HG02840 (cell line): ENCODE data around the gene QTRT2.
A peak's percentile ranks its signal among the peaks of the same experiment; 100 is the strongest.

Experiments
- ATAC-seq: cut with Tn5 transposase; IDR thresholded peaks from one replicate; pipeline ENCODE4 v1.9.1; 2021; ENCODE audit warnings: mild to moderate bottlenecking, moderate library complexity, moderate number of reproducible peaks; ENCODE audit not compliant: unreplicated experiment, low FRiP score

Gene QTRT2

DNA sequence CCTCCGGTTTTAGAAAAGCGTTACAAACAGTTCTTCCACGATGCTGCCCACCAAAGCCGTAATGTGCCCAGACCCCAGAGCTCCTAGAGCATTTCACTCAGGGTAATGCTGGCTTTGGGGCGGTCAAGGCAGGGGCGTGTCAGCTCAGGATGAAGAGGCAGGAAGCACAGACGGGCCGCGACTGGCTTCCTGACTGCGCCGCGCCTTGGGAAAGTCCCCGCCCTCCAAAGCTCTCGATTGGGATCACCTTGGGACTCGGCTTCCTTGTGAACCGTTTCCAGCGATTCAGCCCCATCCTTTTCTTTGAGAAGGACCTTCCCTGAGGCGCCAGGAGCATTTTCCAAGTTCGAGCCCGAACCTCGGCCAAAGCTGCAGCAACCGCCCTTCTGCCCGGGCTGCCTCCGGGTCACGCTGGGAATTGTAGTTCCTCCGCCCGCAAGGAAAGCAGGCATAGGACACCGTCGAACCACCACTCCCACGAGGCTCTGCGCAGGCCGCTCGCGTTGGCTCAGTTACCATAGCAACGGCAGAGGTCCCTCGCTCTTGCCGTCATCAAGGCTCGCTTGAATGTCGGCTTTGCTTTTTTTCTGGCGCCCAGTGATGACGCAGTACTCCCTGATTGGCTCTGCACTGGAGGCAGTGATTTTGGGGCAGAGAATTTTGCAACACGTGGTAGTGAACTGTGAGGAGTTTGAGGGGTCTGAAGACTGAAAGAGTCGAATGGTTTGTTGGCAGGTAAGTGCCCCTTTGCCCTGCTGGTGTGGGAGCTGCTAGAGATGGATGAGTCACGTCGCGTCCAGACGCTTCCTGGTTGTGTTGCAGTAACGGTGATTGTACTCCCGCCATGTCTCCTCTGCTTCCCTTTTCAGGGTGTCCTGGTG lies at the start of gene QTRT2, which contains the start of gene CCDC191:
Gene QTRT2, plus strand, starts transcription at position 608 of the 881 bp plus-strand sequence. CDS start 8,521 bp downstream, outside the sequence.
Gene CCDC191, minus strand, starts transcription at position 397 of the 881 bp plus-strand sequence. Its CDS starts 60 bp downstream, at position 337.
- ATAC-seq, result peak; percentile 99

DNA sequence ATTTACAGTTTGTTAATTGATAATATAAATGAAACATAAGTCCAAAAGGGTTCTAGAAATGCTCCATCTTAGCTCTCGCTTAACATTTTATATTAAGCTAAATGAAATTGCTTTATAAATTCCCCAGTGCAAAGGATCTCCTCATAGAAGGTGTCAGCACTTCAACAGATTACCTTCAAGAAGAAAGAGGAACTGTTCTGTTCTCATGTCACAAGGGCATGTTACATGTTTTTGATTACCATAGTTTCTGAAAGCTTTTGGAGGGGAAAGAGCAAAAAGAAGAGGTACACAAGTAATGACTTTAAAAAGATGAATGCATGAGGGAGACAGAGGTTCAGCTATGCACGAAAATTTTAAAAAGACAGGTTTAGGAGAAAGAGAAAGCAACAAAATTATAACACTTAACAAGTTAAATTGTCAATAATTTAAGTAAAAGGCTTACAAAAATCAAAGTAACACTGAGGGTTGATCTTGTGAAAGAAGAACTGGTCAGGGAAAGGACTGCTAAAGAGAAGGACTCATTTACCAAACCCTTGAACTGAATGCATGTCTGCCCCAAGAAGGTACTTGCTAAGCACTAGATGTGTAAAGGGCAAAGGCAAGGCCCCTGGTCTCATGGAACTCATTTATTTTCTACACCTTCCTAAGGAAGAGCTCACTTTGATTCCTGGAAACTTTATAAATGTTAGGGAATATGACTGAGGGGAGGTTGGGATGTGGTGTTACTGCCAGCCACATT lies 45.3 kb upstream of the QTRT2 start:
- ATAC-seq, result no peak

DNA sequence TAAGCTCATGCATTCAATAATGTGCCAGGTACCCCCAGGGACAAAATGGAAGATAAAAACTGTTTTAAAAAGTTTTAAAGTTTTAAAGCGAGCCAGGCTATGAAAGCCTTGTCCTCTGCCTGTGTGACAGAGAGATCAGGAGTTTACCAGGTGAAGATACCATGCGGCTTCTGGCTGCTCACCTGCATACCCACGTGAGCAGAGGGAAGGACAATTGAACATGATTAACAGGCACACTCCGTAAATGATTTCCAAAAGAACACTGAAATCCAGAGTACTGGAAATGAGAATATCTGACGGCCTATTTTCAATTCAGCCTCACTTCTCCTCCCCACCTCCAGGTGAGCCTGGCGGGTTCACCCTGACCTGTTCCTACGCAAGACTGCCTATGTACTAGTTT lies 42.3 kb upstream of the QTRT2 start:
- ATAC-seq, result no peak

DNA sequence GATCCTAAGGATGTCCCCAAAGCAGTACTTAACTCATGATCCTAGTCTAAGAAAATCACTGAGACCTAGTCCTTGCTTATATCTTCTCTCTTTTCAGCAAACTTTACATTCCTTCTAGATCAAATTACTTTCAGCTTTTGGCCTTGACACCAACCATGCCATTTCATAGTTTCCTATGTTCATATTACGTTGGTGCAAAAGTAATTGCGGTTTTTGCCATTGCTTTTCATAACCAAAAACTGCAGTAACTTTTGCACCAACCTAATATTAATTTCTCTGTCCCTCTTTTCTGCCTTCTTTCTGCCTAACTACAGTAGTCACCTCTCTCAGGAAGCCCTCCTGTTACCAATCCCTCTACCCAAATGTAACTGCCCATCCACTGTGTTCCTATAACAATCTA lies 37.1 kb upstream of the QTRT2 start:
- ATAC-seq, result no peak

DNA sequence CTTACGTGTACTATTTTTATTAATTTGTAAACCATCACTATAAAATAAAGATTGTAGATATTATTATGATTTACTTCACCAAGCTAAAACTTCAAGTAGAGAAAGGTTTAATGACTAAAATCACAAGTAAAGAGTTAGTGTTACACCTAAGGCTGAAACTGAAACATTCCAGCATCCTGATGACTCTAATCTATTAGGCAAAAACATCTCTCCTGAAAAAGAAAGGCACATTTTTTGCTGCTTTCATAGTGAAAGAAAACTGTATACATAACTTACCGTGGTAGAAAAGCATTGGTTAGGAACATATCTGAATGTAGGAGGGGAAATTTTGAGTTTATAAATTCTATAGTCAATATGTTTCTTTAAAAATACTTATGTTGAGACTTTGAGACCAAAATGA lies 35.6 kb upstream of the QTRT2 start:
- ATAC-seq, result no peak

DNA sequence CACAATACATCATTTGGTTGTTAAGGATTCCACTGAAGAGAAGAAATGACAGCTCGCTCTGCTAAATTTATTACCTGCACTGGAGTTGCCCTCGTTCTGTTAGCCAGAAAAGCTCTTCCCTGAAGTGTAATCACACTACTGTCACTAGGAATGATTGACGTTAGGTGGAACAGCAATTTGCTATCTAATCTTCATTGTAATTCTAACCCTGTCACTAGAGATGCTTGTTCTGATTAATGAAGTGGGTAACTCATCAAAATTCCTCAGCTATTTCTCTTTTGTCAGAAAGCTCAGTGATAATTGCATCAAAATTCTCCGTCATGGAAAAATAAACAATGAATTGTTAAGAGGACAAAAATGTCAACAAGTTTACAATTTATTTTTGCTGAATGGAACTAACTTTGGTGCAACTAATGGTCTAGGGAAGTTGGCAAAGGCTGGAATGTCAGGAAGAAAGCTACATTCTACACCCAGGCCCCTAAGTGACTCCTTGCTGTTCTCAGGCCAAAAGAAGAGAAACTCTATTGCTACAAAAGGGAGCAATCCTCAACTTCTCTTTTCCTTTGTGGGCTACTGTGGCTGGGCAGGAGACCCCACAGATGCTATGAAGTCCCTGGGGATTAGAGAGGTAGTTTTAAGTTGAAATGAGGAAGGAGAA lies 34.3 kb upstream of the QTRT2 start:
- no peak for ATAC-seq

DNA sequence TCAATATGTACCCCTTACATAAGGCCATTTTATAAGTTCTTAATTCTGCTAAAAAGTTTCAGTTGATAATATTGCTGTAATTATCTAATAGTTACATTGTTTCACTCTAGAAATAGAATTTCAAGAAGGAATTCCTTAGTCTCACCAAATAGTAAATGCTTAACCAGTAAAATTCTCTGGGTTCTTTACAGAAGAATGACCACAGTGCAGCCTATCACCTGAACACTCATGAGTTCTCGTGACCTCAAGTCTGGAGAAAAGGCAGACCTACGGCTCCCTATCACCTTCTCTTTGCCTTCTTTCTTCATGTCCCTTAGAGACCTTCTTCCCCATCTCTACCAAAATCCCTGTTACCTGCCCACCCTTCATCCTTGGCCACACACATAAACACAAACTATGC lies 31.1 kb upstream of the QTRT2 start:
- no peak for ATAC-seq

DNA sequence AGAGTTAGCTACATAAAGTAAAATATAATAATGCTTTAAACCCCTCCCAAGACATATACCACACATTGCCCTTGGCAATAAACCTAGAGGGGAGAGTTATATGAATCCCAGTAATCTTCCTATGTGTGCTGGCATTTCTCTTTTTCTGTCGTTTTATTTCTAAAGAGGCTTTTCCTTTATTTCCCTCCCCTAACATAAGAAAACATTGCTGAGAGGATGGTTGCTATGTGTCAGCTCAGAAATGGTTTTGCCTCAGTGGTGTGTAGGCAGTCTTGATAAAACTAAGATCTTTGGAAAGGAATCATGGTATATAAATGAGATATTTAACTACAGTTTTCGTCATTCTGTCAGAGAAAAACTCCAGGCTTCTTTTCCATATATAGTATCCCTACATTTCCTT lies 30.2 kb upstream of the QTRT2 start:
- no peak for ATAC-seq

DNA sequence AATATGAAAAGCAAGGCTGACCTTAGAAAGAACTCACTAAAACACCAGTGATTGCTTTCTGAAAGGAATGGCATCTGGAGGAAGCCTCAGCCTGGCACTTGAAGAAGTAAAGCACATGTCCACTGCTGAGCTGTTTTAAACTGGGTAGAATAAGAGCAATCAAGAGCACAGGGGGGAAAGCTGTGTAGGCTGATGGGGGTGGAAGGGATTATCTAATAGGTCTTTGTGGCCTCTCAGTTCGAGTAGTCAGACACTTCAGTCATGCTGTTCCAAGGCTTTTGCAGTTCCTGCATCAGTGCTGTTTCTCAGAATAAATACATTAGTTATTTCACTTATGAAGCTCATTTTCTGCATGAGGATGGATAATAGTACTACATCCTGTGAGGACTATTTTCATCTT lies 22.8 kb upstream of the QTRT2 start:
- no peak for ATAC-seq

DNA sequence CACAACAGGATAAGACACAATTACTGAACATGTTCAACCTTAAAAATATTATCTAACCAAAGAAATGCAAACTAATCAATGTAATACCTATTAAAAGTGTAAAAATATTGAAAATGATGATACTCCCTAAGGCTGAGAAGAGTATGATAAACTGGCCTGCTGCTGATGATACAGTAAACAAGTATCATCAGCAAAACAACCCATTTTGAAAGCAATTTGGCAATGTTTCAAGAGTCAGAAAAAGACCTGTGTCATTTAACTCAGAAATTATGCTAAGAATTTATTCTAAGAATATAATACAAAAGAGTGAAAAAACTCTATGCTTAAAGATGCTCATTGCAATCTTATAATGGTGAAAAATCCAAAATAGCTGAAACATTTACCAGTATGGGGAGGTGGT lies 22.3 kb upstream of the QTRT2 start:
- ATAC-seq, result no peak

DNA sequence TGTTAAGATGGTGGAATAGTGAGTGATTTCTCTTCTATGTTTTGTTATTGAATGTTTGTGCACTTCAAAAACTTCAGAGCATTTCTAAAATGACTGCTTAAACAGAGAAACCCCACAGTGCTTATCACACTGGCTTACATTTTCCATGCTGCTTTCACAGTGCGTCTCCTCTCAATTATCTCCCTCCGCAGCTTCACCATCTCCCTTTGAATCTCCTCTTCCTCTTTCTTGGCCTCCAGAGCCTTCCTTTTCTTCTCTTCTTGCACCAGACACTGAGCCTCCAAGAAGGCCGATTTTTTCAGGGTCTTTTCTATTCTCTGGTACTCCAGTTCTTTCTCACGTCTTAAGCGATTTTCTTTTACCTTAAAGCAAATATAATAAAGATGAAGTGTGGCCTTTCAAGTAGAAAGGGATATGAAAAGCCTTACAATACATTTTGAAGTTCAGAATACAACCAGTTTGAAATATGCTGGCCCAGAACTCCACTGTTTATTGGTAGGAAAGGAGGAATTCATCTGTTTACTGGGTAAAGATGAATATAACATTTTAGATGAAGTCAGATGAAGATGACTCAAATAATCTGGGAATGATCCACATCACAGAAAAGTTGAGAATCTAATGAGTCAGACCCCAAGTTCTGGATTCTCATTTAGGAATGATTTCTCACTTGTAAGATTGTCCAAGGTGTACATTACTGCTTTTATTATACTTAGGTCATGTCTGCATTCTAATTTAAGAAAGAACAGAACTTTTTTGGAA lies 21.6 kb upstream of the QTRT2 start:
- no peak for ATAC-seq

DNA sequence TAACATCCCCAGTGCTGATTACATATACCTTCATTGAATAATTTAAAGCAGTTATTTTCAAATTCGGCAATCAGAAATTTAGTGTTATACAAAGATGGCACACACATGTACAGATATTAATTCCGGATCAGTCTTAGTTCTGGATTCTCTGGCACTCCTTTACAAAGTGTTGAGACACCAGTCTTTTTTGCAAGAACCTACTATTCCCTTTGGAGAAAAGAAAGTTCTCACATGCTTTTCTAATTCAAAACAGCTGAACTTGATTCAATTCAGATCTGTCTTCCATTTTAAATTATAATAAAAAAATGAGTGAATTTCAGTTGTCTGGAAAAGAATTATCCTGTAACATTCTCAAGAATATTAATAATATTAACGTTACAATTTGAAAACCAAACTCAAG lies 20.6 kb upstream of the QTRT2 start:
- no peak for ATAC-seq

DNA sequence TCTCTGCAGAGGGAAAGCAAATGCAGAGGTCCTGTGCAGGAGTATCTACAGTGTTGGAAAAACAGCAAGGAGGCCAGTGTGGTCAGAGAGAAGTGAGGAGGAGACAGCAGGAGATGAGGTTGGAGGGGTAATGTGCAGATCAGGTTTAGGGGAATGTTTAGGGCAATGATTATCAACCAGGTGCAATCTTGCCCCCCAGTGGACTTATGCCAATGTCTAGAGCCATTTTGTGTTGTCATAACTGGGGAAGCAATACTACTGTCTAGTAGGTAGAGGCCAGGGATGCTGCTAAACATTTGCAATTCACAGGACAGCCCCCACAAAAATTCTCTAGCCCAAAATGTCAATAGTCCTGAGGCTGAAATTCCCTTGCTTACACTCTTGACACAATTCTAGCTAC lies 13.3 kb upstream of the QTRT2 start:
- no peak for ATAC-seq

DNA sequence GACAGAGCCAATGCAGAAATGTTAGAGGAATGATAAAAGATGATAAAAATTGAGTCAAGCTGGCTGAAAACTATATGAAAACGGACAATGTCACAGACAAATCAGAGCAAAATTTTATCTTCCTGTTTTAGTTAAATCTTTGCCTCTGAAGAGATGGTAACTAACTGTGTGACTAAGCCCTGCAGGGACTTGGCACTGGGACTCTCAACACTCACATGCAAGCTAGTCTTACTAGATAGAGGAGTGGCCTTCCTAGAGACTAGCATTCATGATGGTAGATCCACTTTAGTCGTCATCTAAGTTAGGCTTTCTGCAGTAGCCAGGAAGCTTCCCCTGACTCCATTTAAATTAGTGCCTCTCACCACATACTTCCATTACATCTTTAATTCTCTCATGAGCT lies 4.3 kb upstream of the QTRT2 start:
- ATAC-seq, result no peak

DNA sequence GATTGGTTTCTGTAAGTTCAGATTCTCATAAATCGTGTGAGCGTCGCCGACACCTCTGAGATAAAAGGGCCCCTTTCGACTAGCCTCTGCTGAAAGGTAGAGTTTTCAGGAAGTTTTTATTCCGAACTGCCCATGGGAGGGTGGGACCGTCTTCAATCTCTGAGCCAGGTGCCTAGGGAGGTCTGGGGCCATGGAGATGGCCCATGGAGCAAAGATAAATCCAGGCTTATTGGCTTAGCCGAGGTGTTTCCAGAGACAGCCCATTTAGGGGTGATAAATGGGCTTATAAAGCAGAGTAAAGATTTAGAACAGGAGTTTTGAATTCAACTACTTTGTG lies 442 bp downstream of the QTRT2 start:
- peak; percentile 1 for ATAC-seq

DNA sequence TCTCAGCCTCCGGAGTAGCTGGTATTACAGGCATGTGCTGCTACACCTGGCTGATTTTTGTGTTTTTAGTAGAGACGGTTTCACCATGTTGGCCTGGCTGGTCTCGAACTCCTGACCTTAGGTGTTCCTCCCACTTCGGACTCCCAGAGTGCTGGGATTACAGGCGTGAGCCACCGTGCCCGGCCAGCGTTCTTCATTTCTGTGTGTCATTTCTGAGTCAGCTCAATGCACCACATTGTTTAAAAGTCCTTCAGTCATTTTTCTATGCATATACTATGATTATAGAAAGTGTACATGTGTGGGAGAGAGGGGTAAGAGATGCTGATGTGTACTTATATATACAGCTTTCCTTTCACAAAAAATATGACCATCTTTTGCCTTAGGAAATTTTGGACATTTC lies 2.1 kb downstream of the QTRT2 start:
- ATAC-seq, result no peak

DNA sequence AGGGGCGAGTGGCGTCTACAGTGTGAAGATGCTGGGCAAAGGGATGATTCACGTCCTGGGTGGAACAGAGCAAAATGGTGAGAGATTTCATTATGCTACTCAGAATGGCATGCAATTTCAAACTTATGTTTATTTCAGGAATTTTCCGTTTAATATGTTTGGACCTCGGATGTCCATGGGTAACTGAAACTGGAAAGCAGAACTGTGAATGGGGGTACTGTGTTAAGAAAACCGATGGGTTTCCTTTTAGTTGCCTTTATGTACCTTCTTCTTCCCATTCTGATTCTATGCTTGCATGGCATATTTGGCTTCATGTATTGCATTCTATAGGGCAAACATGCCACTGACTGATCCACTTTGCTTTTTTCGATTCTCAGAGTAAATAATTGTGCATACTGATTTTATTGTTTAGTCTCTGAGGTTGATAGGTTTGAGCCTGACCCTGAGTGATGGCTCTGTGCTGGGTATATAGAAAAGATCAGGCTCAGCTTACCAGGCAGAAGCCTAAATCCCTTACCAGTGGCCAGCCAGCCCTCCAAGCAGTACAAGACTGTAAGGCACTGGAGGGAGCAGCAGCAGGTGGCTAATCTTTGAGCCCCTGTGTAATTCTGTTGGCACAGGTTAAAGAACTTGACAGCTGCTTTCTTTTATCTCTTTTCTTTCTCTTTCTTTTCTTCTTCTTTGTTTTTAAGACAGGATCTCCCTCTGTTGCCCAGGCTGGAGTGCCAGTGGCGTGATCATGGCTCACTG lies 4.5 kb downstream of the QTRT2 start:
- no peak for ATAC-seq

DNA sequence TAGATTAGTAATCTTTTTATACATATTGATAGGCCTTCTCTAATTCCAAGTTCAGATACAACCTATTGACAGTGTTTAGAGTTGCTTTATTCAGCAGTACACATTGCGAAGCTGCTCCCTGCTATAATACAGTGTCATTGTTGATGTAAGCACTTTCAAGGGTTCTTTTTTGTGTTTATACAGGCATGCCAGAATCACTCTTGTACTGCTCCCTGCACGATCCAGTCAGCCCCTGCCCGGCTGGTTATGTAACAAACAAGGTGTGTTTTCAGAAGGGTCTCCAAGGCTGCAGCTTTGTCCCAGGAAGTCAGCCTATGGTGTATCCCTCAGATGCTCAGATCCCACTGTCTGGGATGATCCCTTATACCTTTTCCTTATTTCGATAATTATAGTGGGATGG lies 11.3 kb downstream of the QTRT2 start:
- no peak for ATAC-seq

DNA sequence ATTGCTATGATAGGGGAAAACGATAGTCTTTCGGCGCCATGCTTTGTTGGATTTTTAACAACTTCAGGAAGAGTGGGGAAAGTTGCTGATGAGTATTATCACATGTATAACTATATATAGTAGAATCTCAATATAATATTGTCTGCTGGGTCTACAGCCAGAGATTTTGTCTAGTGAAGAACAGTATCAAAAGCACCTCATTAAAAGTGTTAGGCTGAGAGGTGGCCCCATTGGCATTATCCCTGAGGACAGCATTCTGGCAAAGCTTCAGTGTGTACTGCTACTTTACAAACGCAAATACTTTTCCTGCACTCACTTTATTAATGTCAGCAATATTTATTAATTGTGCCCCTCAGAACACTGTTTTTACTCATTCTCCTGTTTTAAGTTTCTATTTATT lies 11.8 kb downstream of the QTRT2 start:
- ATAC-seq, result no peak

DNA sequence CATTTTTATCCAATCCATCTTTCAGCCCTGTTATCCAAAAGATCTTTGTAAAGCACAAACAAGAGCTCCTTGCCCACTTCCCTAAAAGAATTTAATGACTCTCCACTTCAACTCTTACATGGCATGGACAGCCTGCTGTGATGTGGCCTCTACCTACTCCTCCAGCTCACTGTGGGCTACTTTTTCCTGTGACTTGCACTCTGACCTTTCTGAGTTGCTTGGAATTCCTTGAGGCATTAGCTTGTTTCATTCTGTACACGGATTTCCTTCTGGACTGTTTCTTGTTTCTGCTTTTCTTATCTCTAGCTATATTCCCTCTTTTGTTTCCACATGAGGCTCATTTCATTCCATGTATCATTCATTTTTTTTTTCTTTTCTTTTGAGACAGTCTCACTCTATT lies 15.2 kb downstream of the QTRT2 start:
- ATAC-seq, result no peak
